HUES64 (cell line): Measurements from ENCODE around the gene MACROD1.

Experiments
- H3K27ac ChIP-seq: 2 replicates; pipeline ENCODE4 v1.7.0; 2013; ENCODE audit warnings: low read depth, low read length, inconsistent platforms
- H3K27me3 ChIP-seq: 2 replicates; pipeline ENCODE4 v1.6.1; 2013; ENCODE audit warnings: mild to moderate bottlenecking, low read length; ENCODE audit not compliant: insufficient read depth
- H3K36me3 ChIP-seq: 2 replicates; pipeline ENCODE4 v1.6.1; 2013; ENCODE audit warnings: mild to moderate bottlenecking, low read length; ENCODE audit not compliant: insufficient read depth
- H3K4me1 ChIP-seq: 2 replicates; pipeline ENCODE4 v1.6.1; 2013; ENCODE audit warnings: mild to moderate bottlenecking, low read length, moderate library complexity; ENCODE audit not compliant: insufficient read depth
- H3K4me3 ChIP-seq: 2 replicates; pipeline ENCODE4 v1.5.1; 2013; ENCODE audit warnings: mild to moderate bottlenecking, low read length, moderate library complexity
- H3K9ac ChIP-seq: 2 replicates; pipeline ENCODE4 v1.6.1; 2013; ENCODE audit warnings: mild to moderate bottlenecking, low read depth, low read length
- H3K9me3 ChIP-seq: 2 replicates; pipeline ENCODE4 v1.6.1; 2013; ENCODE audit warnings: low read depth, low read length; ENCODE audit not compliant: insufficient read depth
- WGBS: fragments of 150-250, 120-280 bp; methylation state at CpG from one replicate; pipeline ENCODE4 v1.1.7; 2013; ENCODE audit warnings: missing lambda C conversion rate; 5-methylcytosine and 5-hydroxymethylcytosine counted together

MACROD1 gene

DNA sequence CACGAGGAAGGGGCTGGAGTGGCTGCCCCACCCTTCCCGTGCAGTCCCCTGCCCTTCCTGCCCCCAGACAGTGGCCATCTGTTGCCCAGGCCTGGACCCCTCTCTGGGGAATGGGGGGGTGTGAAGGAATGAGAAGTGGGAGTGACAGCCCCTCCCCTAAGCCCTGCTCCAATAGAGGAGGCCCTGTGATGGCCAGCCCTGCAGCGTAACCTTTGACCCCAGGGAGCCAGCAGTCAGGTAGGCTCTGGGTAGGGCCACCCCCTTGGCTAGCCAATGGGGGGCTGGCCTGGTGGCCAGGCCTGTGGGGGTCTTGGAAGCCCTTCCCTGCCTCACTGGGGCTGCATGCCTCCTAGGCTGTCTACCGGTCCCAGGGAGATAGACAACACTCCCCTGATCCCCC lies 123.6 kb downstream of the MACROD1 start:
- no peak overlapping the region for H3K4me3 ChIP-seq
- WGBS, result 81% methylated on average over 4 of the region's 4 CpGs
- peaks cover 54% of the 10 kb centered on the region for H3K27me3 ChIP-seq
- H3K4me1 ChIP-seq, result no peaks in the 10 kb centered on the region
- no peaks in the 10 kb centered on the region for H3K36me3 ChIP-seq
- no peak overlapping the region for H3K27ac ChIP-seq
- H3K9me3 ChIP-seq, result no peaks in the 10 kb centered on the region
- no peak overlapping the region for H3K9ac ChIP-seq

DNA sequence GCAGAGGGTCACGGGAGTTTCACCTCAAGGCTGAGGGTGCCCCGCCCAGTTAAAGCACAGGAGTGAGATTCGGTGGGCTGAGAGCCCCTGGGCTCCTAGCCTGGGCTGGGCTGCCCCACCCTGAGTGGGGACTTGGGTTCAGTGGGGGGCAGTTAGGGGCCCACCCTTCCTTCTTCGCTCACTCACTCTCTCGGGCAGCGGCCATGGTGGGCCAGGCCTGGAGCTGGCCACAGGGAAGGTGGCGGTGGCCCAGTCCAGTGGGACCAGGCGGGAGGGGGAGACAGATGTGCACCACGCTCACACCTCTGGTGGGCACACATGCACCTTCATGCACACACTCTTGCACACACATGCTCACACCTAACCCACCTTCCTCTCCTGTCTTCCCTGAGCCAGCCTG lies 124.1 kb downstream of the MACROD1 start:
- Histone ChIP-seq H3K27ac (no peak overlapping the region), H3K36me3 (no peaks in the 10 kb centered on the region), H3K4me3 (no peak overlapping the region), H3K4me1 (peaks cover 3% of the 10 kb centered on the region; the same call in 1 of the 2 replicates), H3K9me3 (no peaks in the 10 kb centered on the region), H3K27me3 (peaks cover 59% of the 10 kb centered on the region), H3K9ac (no peak overlapping the region)
- WGBS, result 93% methylated on average over 9 of the region's 9 CpGs

DNA sequence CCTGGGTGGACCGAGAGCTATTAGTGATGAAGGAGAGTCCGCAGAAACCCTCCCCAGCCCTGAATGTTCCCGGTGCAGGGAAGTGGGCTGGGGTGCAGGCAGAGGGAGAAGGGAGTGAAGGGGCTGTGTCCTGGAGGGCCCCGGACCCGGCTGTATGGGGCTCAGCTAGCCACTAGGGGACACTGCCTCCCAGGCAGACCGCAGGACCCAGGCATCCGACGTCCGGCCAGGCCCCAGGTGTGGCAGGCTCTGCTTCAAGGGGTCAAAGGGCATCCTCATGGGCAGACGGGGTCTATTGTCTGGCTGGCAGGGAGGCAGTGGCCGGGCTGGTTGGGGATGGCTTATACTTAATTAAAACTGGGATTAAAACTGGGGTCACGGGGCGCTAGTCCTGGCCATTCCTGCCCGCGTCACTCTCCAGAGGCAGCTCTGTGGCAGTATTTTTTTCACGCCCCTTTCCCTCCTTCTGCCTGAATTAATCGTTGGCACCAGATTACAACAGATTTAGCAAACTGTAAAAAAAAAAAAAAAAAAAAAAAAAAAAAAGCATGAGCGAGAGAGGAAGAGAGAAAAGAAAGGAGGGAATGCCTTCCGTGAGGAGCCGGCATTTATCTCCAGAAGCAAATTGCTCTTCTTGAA lies 125.1 kb downstream of the MACROD1 start:
- Histone ChIP-seq H3K27me3 (peaks cover 61% of the 10 kb centered on the region), H3K9me3 (no peaks in the 10 kb centered on the region), H3K4me1 (peaks cover 4% of the 10 kb centered on the region; the same call in 1 of the 2 replicates), H3K27ac (no peak overlapping the region), H3K9ac (no peak overlapping the region), H3K4me3 (no peak overlapping the region), H3K36me3 (no peaks in the 10 kb centered on the region)
- WGBS, result 61% methylated on average over 17 of the region's 20 CpGs

DNA sequence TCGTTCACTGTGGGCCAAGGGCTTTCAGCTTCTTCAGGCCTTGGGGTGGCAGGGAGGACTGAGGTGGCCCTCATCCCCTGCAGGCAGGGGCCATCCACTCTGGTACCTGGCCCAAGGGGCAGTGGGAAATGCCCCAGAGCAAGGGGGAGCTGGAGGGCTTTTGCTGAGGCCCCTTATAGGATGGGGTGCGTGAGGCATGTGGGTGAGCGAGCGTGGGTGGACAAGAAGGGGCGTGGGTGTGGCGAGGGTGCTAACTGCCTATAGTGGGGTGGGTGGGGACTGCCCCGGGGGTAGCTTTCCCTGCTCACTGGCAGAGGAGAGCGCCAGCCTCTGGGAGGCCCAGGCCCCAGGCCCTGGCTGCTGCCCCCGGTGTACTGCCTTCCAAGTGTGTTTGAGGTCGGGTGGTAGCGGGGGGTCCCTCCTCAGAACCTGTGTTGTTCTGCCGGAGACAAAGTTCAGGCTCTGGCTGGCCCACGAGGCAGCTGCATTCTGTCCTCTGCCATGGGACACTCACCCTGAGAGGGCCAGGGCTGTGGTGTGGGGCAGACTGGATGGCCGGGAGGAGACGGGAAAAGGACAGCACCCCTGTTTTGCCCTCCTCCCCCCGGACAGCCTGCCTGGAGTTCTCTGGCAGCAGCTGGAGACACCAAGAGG lies 126.8 kb downstream of the MACROD1 start:
- no peak overlapping the region for H3K9ac ChIP-seq
- H3K4me3 ChIP-seq, result no peak overlapping the region
- H3K36me3 ChIP-seq, result no peaks in the 10 kb centered on the region
- H3K27ac ChIP-seq, result no peak overlapping the region
- peaks cover 4% of the 10 kb centered on the region; the same call in 1 of the 2 replicates for H3K4me1 ChIP-seq
- H3K27me3 ChIP-seq, result peaks cover 71% of the 10 kb centered on the region
- no peaks in the 10 kb centered on the region for H3K9me3 ChIP-seq
- 90% methylated on average over 16 of the region's 16 CpGs for WGBS

DNA sequence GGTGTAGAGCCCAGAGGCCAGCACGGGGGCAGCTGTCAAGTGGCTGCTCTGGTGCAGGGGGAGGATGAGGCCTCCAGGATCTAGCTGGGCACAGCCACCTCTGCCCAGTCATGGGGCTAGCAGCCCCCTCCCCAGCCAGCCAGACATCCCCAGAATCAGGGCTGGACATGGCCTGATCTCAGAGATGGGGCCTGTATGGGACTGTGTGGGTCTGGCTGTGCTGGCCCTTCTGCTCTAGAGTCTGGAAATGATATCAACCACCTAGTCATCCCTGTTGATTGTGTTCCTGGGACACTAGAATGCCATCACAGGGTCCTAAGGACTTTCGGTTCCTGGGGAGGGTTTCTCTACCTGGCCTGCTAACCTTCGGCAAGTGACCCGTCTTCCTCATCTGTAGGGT lies 127.4 kb downstream of the MACROD1 start:
- H3K9me3 ChIP-seq, result no peaks in the 10 kb centered on the region
- 90% methylated on average over 4 of the region's 4 CpGs for WGBS
- H3K4me1 ChIP-seq, result peaks cover 4% of the 10 kb centered on the region; the same call in 1 of the 2 replicates
- peaks cover 71% of the 10 kb centered on the region for H3K27me3 ChIP-seq
- no peak overlapping the region for H3K9ac ChIP-seq
- no peak overlapping the region for H3K27ac ChIP-seq
- H3K4me3 ChIP-seq, result no peak overlapping the region
- no peaks in the 10 kb centered on the region for H3K36me3 ChIP-seq

DNA sequence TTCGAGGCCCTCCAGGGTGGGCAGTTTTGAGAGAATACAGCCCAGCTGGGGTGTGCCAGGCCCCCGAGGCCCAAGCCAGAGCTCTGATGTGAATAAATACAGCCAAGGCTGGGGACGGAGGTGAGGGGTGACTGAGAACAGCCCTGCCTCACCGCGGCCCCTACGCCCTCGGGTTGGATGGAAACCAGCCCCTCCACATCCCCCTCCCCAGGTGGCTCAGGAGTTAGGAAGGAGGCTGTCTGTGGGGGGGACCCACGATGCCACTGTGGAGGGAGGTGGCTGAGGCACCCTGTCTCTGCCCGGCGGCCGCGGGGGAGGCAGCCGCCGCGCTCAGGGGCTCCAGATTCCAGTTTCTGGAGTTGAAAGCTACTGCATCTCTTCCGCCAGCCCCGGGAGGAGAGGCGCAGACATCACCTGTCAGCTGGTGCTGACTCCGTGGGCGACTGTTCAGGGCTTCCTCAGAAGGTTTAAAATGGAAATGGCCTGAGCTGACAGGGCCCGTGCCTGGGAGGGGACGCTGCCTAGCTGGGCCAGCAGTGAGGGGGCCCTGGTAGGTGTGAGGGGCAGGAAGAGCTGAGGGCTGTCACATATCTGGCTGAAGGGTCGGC lies 128.8 kb downstream of the MACROD1 start:
- Histone ChIP-seq H3K9ac (no peak overlapping the region), H3K4me1 (peaks cover 4% of the 10 kb centered on the region; the same call in 1 of the 2 replicates), H3K4me3 (peak overlapping the region; percentile 52), H3K27me3 (peaks cover 79% of the 10 kb centered on the region), H3K9me3 (no peaks in the 10 kb centered on the region), H3K27ac (no peak overlapping the region), H3K36me3 (no peaks in the 10 kb centered on the region)
- 29% methylated on average over 18 of the region's 23 CpGs for WGBS

DNA sequence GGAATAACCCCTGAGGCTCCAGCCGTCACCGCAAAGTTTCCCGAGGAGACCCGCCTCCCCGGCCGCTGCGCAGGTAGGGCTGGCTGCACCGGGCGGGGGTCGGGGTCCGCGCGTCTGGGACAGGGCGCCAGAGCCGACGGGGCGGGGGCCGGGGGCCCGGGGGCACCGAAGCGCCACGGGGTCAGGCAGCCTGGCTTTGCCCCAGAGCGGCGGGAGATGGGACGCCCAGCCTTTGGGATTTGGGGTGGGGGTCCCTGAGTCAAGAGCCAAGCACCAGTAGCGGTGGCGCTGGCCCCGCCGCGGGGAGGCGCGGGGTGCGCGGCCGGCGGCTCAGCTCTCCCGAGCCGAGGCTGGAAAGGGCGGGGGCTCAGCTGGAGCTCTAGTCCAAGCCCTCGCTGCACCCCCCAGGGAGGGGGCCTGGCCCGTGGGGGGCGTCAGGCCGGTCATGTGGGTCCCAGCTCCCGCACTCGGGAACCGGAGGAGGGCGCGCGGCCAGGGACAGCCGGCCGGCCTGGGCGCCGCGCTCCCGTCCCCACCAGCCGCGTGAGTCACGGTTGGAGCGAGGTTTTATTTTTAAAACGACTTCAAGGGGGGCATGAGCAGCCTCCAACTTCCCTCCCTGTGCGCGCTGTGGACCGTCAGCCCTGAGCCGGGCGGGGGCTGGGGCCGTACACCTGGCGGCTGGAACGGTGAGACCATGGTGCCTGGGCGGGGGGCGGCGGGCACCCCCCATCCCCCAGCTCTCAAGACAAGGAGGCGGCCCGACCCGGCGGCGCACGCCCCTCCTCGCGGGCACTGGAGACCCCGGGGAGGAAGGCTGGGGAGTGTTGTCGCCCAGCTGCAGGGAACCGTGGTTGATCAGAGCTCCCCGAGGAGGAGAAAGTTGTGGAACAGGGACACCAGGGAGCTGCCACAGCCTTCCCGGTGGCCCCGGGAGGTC lies 129.6 kb downstream of the MACROD1 start:
- 1% methylated on average over 83 of the region's 85 CpGs for WGBS
- Histone ChIP-seq H3K4me3 (peak overlapping the region; percentile 52), H3K27ac (no peak overlapping the region), H3K9ac (peak overlapping the region; percentile 21; the same call in 1 of the 2 replicates), H3K27me3 (peaks cover 87% of the 10 kb centered on the region), H3K4me1 (peaks cover 4% of the 10 kb centered on the region; the same call in 1 of the 2 replicates), H3K9me3 (no peaks in the 10 kb centered on the region), H3K36me3 (no peaks in the 10 kb centered on the region)

DNA sequence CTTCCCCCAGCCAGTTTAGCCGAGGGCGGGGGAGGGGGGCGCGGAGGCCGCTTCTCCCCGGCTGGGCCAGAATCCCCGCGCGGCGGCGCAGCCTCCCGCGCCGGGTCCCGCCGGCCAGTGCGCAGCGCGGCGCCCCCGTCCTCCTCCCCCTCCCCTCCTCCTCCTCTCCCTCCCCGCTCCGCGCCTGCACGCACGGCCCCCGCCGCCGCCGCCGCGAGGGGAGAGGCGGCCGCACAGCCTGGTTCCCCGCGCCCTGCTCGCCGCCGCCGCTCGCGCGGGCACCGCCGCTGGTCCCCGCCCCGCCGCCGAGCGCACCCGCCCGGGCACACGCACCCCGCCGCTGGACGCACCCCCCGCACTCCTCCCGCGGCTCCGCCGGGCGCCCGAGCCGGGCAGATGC lies 130.3 kb downstream of the MACROD1 start, which contains the start of gene FLRT1:
Gene FLRT1 (plus strand): TSS at position 356 of the 400 bp plus-strand sequence. CDS start 80,337 bp downstream, outside the sequence.
- H3K27ac ChIP-seq, result no peak within 1 kb of the TSS
- no peaks in the 10 kb centered on the region for H3K9me3 ChIP-seq
- H3K4me1 ChIP-seq, result peaks cover 4% of the 10 kb centered on the region; the same call in 1 of the 2 replicates
- peak within 1 kb of the TSS; percentile 52 for H3K4me3 ChIP-seq
- under 1% methylated on average over 40 of the region's 64 CpGs for WGBS
- H3K36me3 ChIP-seq, result no peaks in the 10 kb centered on the region
- peaks cover 94% of the 10 kb centered on the region for H3K27me3 ChIP-seq
- H3K9ac ChIP-seq, result peak within 1 kb of the TSS; percentile 21; the same call in 1 of the 2 replicates

DNA sequence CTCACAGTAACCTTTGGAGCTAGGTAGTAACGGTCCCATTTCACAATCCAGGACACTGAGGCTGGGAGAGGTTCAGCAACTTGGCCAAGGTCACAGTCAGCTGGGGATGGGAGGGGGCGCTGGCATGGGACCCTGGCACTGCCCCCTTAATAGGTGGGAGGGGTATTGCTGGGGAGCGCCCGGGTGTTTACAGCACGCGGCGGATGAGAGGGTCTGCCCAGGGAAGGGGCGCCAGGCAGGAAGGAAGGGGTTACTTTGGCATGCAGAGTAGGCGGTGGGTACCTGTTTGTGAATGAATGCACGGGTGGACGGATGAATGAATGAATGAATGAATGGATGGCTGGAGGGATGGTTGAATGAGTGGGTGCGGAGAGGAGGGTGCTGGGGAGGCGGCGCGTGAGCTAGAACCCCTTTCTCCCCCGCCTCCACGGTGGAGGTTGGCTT lies 130.8 kb downstream of the MACROD1 start:
- Histone ChIP-seq H3K9me3 (no peaks in the 10 kb centered on the region), H3K27ac (no peak overlapping the region), H3K9ac (no peak overlapping the region), H3K4me3 (peak overlapping the region; percentile 26), H3K36me3 (no peaks in the 10 kb centered on the region), H3K27me3 (peaks cover 94% of the 10 kb centered on the region), H3K4me1 (peaks cover 4% of the 10 kb centered on the region; the same call in 1 of the 2 replicates)
- 32% methylated on average over 17 of the region's 17 CpGs for WGBS

DNA sequence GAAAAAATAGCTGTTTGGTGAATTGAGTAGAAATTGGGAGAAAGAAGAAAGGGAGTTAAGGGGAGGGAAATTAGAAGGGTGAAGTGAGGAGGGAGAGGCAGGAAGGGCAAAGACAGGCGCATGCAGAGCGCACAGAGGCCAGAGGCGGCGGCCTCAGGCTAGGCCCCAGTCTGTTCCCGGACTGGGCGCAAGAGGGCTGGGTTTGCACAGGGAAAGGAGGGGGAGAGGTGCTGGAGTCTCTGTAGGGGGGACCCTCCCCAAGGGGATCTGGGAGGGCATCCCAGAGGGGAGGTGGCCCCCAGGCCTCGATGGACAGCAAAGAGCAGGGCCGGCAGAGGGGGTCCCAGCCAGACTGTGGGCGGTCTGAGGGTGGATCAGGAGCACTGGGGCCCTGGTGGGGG lies 131.5 kb downstream of the MACROD1 start:
- Histone ChIP-seq H3K36me3 (no peaks in the 10 kb centered on the region), H3K9me3 (no peaks in the 10 kb centered on the region), H3K27me3 (peaks cover 94% of the 10 kb centered on the region), H3K4me3 (no peak overlapping the region), H3K27ac (no peak overlapping the region), H3K4me1 (peaks cover 9% of the 10 kb centered on the region; the same call in 1 of the 2 replicates), H3K9ac (no peak overlapping the region)
- WGBS, result 39% methylated on average over 9 of the region's 9 CpGs
